H1 (cell line): ENCODE data around the gene MT1G. TPM values are rescaled to one million over a fixed set of nuclear protein-coding genes. Genes with fewer than 3 reads are reported as not detected.

Source experiments
- CTCF ChIA-PET: fragments of 300-600 bp; sonication (Branson Sonifier 250); formaldehyde crosslinking; loops from one replicate; lab custom pipeline; 2021; ENCODE audit not compliant: partially characterized antibody; lab: Charles Lee
- POLR2A ChIA-PET: fragments of 300-600 bp; sonication (Branson Sonifier 250); formaldehyde crosslinking; loops from one replicate; lab custom pipeline; 2021; ENCODE audit warnings: inconsistent platforms; ENCODE audit not compliant: partially characterized antibody; lab: Charles Lee
- DNase-seq, 2 experiments: peaks; one replicate each; pipeline versions ENCODE4 v3.0.0 to v3.0.0-alpha.2; 2010 to 2022; ENCODE audit warnings: low spot score in 2 of 2, low read depth in 1 of 2, mixed read lengths in 1 of 2
- FAIRE-seq: peaks from 2 replicates; lab custom pipeline; 2011; peaks lifted over from hg19 to GRCh38; lab: Jason Lieb, UNC
- H2AFZ ChIP-seq: 2 replicates; pipeline ENCODE4 v1.8.1; 2012; ENCODE audit warnings: low read length, inconsistent platforms
- H2AK5ac ChIP-seq: 2 replicates; pipeline ENCODE4 v1.6.1; 2013; ENCODE audit warnings: low read depth, low read length
- H2BK120ac ChIP-seq: replicated peaks from 2 replicates; pipeline ENCODE3; 2013; ENCODE audit warnings: low read depth, low read length, inconsistent platforms
- H2BK12ac ChIP-seq: 2 replicates; pipeline ENCODE4 v1.6.1; 2013; ENCODE audit warnings: low read depth, low read length
- H2BK15ac ChIP-seq: 2 replicates; pipeline ENCODE4 v1.6.1; 2013; ENCODE audit warnings: low read length
- H2BK20ac ChIP-seq: 2 replicates; pipeline ENCODE4 v1.6.1; 2013; ENCODE audit warnings: low read length
- H2BK5ac ChIP-seq: 2 replicates; pipeline ENCODE4 v1.6.1; 2013; ENCODE audit warnings: low read depth, low read length
- H3K14ac ChIP-seq: 2 replicates; pipeline ENCODE4 v1.6.1; 2013; ENCODE audit warnings: inconsistent platforms; ENCODE audit not compliant: insufficient read length
- H3K18ac ChIP-seq: 2 replicates; pipeline ENCODE4 v1.6.1; 2013; ENCODE audit warnings: low read length; ENCODE audit errors: extremely low read depth
- H3K23ac ChIP-seq: 2 replicates; pipeline ENCODE4 v1.6.1; 2013; ENCODE audit warnings: inconsistent platforms; ENCODE audit not compliant: insufficient read length
- H3K23me2 ChIP-seq: 2 replicates; pipeline ENCODE4 v1.6.1; 2013; ENCODE audit warnings: low read depth, low read length
- H3K27ac ChIP-seq: 2 replicates; pipeline ENCODE4 v1.6.1; 2011; ENCODE audit warnings: low read depth, low read length, inconsistent platforms
- H3K27me3 ChIP-seq, 4 experiments: replicated peaks in 1 of 4; 1 replicate in 1 of 4; 2 replicates in 3 of 4; pipeline versions ENCODE4 v1.6.1 to v1.8.1; 2011 to 2013; ENCODE audit warnings: low read length in 3 of 4, mild to moderate bottlenecking in 3 of 4, inconsistent platforms in 2 of 4, mixed read lengths in 2 of 4, moderate library complexity in 1 of 4; ENCODE audit not compliant: control insufficient read depth in 3 of 4, insufficient read depth in 3 of 4; ENCODE audit errors: extremely low read depth in 1 of 4
- H3K36me3 ChIP-seq, 4 experiments: 2 replicates each; pipeline versions ENCODE4 v1.6.1 to v1.8.1; 2011 to 2013; ENCODE audit warnings: mild to moderate bottlenecking in 4 of 4, low read length in 3 of 4, moderate library complexity in 2 of 4, control low read depth in 1 of 4, inconsistent platforms in 1 of 4; ENCODE audit not compliant: insufficient read depth in 4 of 4, control insufficient read depth in 2 of 4
- H3K4ac ChIP-seq: replicated peaks from 2 replicates; pipeline ENCODE3; 2013; ENCODE audit warnings: low read length, low read depth, mixed read lengths, inconsistent platforms; ENCODE audit not compliant: insufficient read length
- H3K4me1 ChIP-seq, 4 experiments: replicated peaks in 1 of 4; 1 replicate in 1 of 4; 2 replicates in 3 of 4; pipeline versions ENCODE4 v1.6.1 to v1.8.1; 2011 to 2013; ENCODE audit warnings: low read length in 3 of 4, inconsistent platforms in 2 of 4, mixed read lengths in 1 of 4; ENCODE audit not compliant: insufficient read depth in 4 of 4, control insufficient read depth in 3 of 4
- H3K4me2 ChIP-seq, 2 experiments: 2 replicates each; pipeline versions ENCODE4 v1.6.1 to v1.8.1; 2011 to 2013; ENCODE audit warnings: low read depth in 2 of 2, low read length in 2 of 2, control low read depth in 1 of 2, inconsistent platforms in 1 of 2, mild to moderate bottlenecking in 1 of 2; ENCODE audit not compliant: insufficient read depth in 1 of 2
- H3K4me3 ChIP-seq, 4 experiments: fragments of 200-600, 300-600 bp in 1 of 4; sonication (generic), shearing (Covaris generic), sonication (Bioruptor Twin) in 1 of 4; 2 replicates each; pipeline versions ENCODE4 v1.5.1 to v1.8.1; 2011 to 2016; ENCODE audit warnings: low read length in 4 of 4, low read depth in 3 of 4, control low read depth in 2 of 4, inconsistent platforms in 2 of 4, mild to moderate bottlenecking in 2 of 4, mixed read lengths in 1 of 4, moderate library complexity in 1 of 4; ENCODE audit not compliant: insufficient read depth in 2 of 4; ENCODE audit errors: extremely low read depth in 1 of 4
- H3K56ac ChIP-seq: replicated peaks from 2 replicates; pipeline ENCODE3; 2013; ENCODE audit warnings: low read depth, mild to moderate bottlenecking, mixed read lengths, low read length, inconsistent platforms; ENCODE audit not compliant: insufficient read length
- H3K79me1 ChIP-seq: 2 replicates; pipeline ENCODE4 v1.6.1; 2013; ENCODE audit warnings: low read depth, low read length, control low read depth
- H3K79me2 ChIP-seq, 2 experiments: 2 replicates each; pipeline versions ENCODE4 v1.6.1 to v1.8.1; 2012 to 2013; ENCODE audit warnings: low read length in 2 of 2, mild to moderate bottlenecking in 2 of 2, inconsistent platforms in 1 of 2; ENCODE audit not compliant: insufficient read depth in 2 of 2, control insufficient read depth in 1 of 2
- H3K9ac ChIP-seq, 4 experiments: replicated peaks in 1 of 4; 1 replicate in 1 of 4; 2 replicates in 3 of 4; pipeline versions ENCODE4 v1.6.1 to v1.8.1; 2011 to 2013; ENCODE audit warnings: low read depth in 3 of 4, low read length in 3 of 4, control low read depth in 2 of 4, mild to moderate bottlenecking in 2 of 4, moderate library complexity in 2 of 4, inconsistent platforms in 1 of 4; ENCODE audit errors: extremely low read depth in 1 of 4
- H3K9me3 ChIP-seq, 2 experiments: 2 replicates each; pipeline versions ENCODE4 v1.6.1 to v1.8.1; 2012 to 2013; ENCODE audit warnings: mild to moderate bottlenecking in 2 of 2, moderate library complexity in 2 of 2, control low read depth in 1 of 2, inconsistent platforms in 1 of 2, low read depth in 1 of 2, low read length in 1 of 2, mixed read lengths in 1 of 2; ENCODE audit not compliant: insufficient read depth in 2 of 2
- H4K20me1 ChIP-seq, 2 experiments: replicated peaks in 1 of 2; 2 replicates each; pipeline versions ENCODE3 to v1.8.1; 2011 to 2013; ENCODE audit warnings: inconsistent platforms in 2 of 2, low read length in 2 of 2, mild to moderate bottlenecking in 1 of 2; ENCODE audit not compliant: insufficient read depth in 2 of 2, control insufficient read depth in 1 of 2
- H4K5ac ChIP-seq: 2 replicates; pipeline ENCODE4 v1.6.1; 2013; ENCODE audit warnings: low read length, low read depth, mixed read lengths, inconsistent platforms; ENCODE audit not compliant: insufficient read length
- H4K8ac ChIP-seq: 2 replicates; pipeline ENCODE4 v1.8.0; 2013; ENCODE audit warnings: mild to moderate bottlenecking, moderate library complexity, low read length, inconsistent platforms; ENCODE audit not compliant: insufficient read depth; ENCODE audit errors: extremely low read depth
- H4K91ac ChIP-seq: replicated peaks from 2 replicates; pipeline ENCODE3; 2013; ENCODE audit warnings: low read length, mixed read lengths, inconsistent platforms; ENCODE audit not compliant: insufficient read length
- CHD1 ChIP-seq: IDR thresholded peaks from 2 replicates; pipeline ENCODE4 v1.6.1; 2012; ENCODE audit warnings: low read depth, low read length, improper control_type of control experiment
- CTCF ChIP-seq, 3 experiments: IDR thresholded peaks; 1 replicate in 2 of 3; 2 replicates in 1 of 3; pipeline versions ENCODE4 v1.5.1 to v1.6.1; 2011; ENCODE audit warnings: low read length in 3 of 3, mild to moderate bottlenecking in 3 of 3, inconsistent platforms in 2 of 3, low read depth in 1 of 3, moderate library complexity in 1 of 3; ENCODE audit not compliant: insufficient read depth in 1 of 3; ENCODE audit errors: control extremely low read depth in 1 of 3
- KDM5A ChIP-seq: fragments of 200-600 bp; IDR thresholded peaks from 2 replicates; pipeline ENCODE4 v1.7.1; 2012; ENCODE audit warnings: mild to moderate bottlenecking, low read length, inconsistent platforms, mixed read lengths
- SIX5 ChIP-seq: IDR thresholded peaks from 2 replicates; pipeline ENCODE4 v1.6.1; 2011; ENCODE audit warnings: mild to moderate bottlenecking, low read depth, low read length
- WGBS, 2 experiments: shearing (Covaris generic) in 1 of 2; methylation state at CpG; one replicate each; pipeline versions ENCODE4 v1.1.6 to v1.1.7; 2013 to 2015; ENCODE audit warnings: low lambda C conversion rate in 2 of 2, mixed read lengths in 2 of 2, inconsistent platforms in 1 of 2, low coverage in 1 of 2, missing lambda C conversion rate in 1 of 2; ENCODE audit not compliant: insufficient replicate concordance in 2 of 2, insufficient coverage in 1 of 2, insufficient read length in 1 of 2; ENCODE audit errors: extremely low coverage in 1 of 2, missing lambda C conversion rate in 1 of 2; 5-methylcytosine and 5-hydroxymethylcytosine counted together
- polyA plus RNA-seq, 7 experiments: library from polyadenylated mRNA; depleted of rRNA in 3 of 7; stranded (reverse) in 5 of 7; unstranded in 2 of 7; fragments of >200 nt in 5 of 7; fragments of 200-250 nt in 2 of 7; gene quantifications; 1 replicate in 5 of 7; 2 replicates in 1 of 7; 4 replicates in 1 of 7; pipeline versions ENCODE4 v1.2.1 to v1.2.3, GENCODE V29; 2011 to 2013; ENCODE audit warnings: missing spikeins in 2 of 7, mixed read lengths in 2 of 7
- total RNA-seq: library from RNA; stranded (reverse); fragmentation: NEBNext Ultra II Directional; extraction: Animal tissue kit (Norgen Biotek cat#: 25700); gene quantifications from 2 replicates; pipeline ENCODE4 v1.2.1, GENCODE V29; 2021

Gene MT1G
- total and polyA plus RNA-seq, 2 of the 8 experiments (the other 6 are each of a cell fraction or from before 2014, with no cell fraction given) = 17.7 to 515 TPM

- Histone ChIP-seq H4K91ac (no peak overlapping the region), H3K9me3 (no peaks in the 10 kb centered on the region), H4K20me1 (peaks cover 8 to 22% of the 10 kb centered on the region in 2 experiments), H2BK5ac (no peak overlapping the region), H2BK15ac (no peak overlapping the region), H3K18ac (no peak overlapping the region), H4K5ac (no peak overlapping the region), H3K9ac (no peak overlapping the region), H2AK5ac (no peak overlapping the region), H3K36me3 (no peaks in the 10 kb centered on the region; a peak in 1 of 8 replicates), H2BK20ac (no peak overlapping the region), H3K23ac (no peak overlapping the region), H3K4me2 (no peak overlapping the region), H3K4me3 (no peak overlapping the region), H3K14ac (no peak overlapping the region), H2AFZ (no peak overlapping the region), H2BK12ac (no peak overlapping the region), H3K79me1 (no peaks in the 10 kb centered on the region), H3K79me2 (no peaks in the 10 kb centered on the region), H3K27me3 (peaks cover 88 to 98% (median 96%) of the 10 kb centered on the region in 4 experiments), H3K56ac (no peak overlapping the region), H4K8ac (no peak overlapping the region), H3K27ac (no peak overlapping the region), H3K4me1 (peaks cover 0 to 20% (median 14%) of the 10 kb centered on the region in 4 experiments; a peak in 6 of 7 replicates), H3K4ac (no peak overlapping the region), H2BK120ac (no peak overlapping the region), H3K23me2 (peaks cover 7% of the 10 kb centered on the region; the same call in 1 of the 2 replicates)
- WGBS, 2 experiments = 80% methylated on average over 3 of the region's 3 CpGs; no CpG with 5 or more reads in 1 of the 2 experiments
- DNase-seq (no peak), FAIRE-seq (no peak)
- TF ChIP-seq SIX5 (no peak), KDM5A (no peak), CHD1 (no peak), CTCF (IDR thresholded peaks at IDR 0.05; ENCODE audit: control extremely low read depth in 1 of 3, insufficient read depth in 1 of 3, low read depth in 1 of 3, low read length in 3 of 3) (no peak)
- ChIA-PET POLR2A (interaction anchor here (0.8 to 1.8 kb wide), 6 partner anchors 11 to 55 kb away, joined by 3 to 6 read pairs (median 4); partner anchors contain the start of gene MT1X), CTCF (interaction anchor here (0.9 to 3.1 kb wide), 8 partner anchors 10 to 71 kb away, joined by 3 to 12 read pairs (median 6); no protein-coding TSS in a partner anchor)
Measured at GRCh38 chr16:56630134-56630533, 37.7 kb downstream of the MT1G start.
